Prostate gland (tissue), 2 donors: Measurements from ENCODE around the gene RELT. TPM values are rescaled to one million over a fixed set of nuclear protein-coding genes. Genes with fewer than 3 reads are reported as not detected.

Source experiments
- DNase-seq: peaks from one replicate; pipeline ENCODE4 v3.0.0-alpha.2; 2019; ENCODE audit warnings: low spot score
- H3K27ac ChIP-seq, 2 donors: fragments of 200-600 bp; sonication (generic); 2 replicates each; pipeline ENCODE4 v1.5.1; 2017 to 2019
- H3K27me3 ChIP-seq: fragments of 200-600 bp; sonication (generic); replicated peaks from 2 replicates; pipeline ENCODE4 v1.5.1; 2019; ENCODE audit not compliant: insufficient read depth
- H3K36me3 ChIP-seq, 2 donors: fragments of 200-600 bp; sonication (generic); 1 replicate in 1 of 2; 2 replicates in 1 of 2; pipeline versions ENCODE4 v1.5.1 to v1.8.1; 2017 to 2019
- H3K4me1 ChIP-seq: fragments of 200-600 bp; sonication (generic); replicated peaks from 2 replicates; pipeline ENCODE4 v1.5.1; 2019
- H3K4me3 ChIP-seq, 2 donors: fragments of 200-600 bp; sonication (generic); 2 replicates each; pipeline ENCODE4 v1.5.1; 2017 to 2019
- H3K9me3 ChIP-seq: fragments of 200-600 bp; sonication (generic); 2 replicates; pipeline ENCODE4 v1.5.1; 2017
- POLR2A ChIP-seq: fragments of 450-650 bp; IDR thresholded peaks from one replicate; pipeline ENCODE4 v1.6.1; 2016; ENCODE audit warnings: antibody characterized with exemption, mild to moderate bottlenecking
- POLR2AphosphoS5 ChIP-seq: sonication (generic); formaldehyde crosslinking; IDR thresholded peaks from one replicate; pipeline ENCODE4 v1.6.1; 2017; ENCODE audit warnings: antibody characterized with exemption
- WGBS: methylation state at CpG from one replicate; pipeline ENCODE4 v1.1.5; 2018; 5-methylcytosine and 5-hydroxymethylcytosine counted together
- intact Hi-C: fragments of 100-400 bp; cut with DNase I; formaldehyde crosslinking; loops from one replicate; pipeline ENCODE4 v1.14.2; 2022
- total RNA-seq, 2 donors: library from RNA; depleted of rRNA; stranded (reverse); fragments of >200 nt; gene quantifications; one replicate each; pipeline ENCODE4 v1.1.0, GENCODE V29; 2016
- TF ChIP-seq, protein P1 (sequence below), 4 experiments: fragments of 200-600 bp in 2 of 4; fragments of 450-650 bp in 2 of 4; sonication (generic) in 2 of 4; IDR thresholded peaks; 1 replicate in 3 of 4; 2 replicates in 1 of 4; pipeline ENCODE4 v1.5.1; 2016 to 2019; ENCODE audit warnings: antibody characterized with exemption in 4 of 4, mild to moderate bottlenecking in 2 of 4, moderate library complexity in 2 of 4

The RELT gene
- total RNA-seq, 2 donors from 2014 or later, result 0.96 to 10.3 TPM

GRCh38 chr11:73400293-73400692 is 24.1 kb downstream of the RELT start:
- TF ChIP-seq POLR2A, result no peak
- TF ChIP-seq POLR2AphosphoS5, result no peak
- TF ChIP-seq, protein P1, sequence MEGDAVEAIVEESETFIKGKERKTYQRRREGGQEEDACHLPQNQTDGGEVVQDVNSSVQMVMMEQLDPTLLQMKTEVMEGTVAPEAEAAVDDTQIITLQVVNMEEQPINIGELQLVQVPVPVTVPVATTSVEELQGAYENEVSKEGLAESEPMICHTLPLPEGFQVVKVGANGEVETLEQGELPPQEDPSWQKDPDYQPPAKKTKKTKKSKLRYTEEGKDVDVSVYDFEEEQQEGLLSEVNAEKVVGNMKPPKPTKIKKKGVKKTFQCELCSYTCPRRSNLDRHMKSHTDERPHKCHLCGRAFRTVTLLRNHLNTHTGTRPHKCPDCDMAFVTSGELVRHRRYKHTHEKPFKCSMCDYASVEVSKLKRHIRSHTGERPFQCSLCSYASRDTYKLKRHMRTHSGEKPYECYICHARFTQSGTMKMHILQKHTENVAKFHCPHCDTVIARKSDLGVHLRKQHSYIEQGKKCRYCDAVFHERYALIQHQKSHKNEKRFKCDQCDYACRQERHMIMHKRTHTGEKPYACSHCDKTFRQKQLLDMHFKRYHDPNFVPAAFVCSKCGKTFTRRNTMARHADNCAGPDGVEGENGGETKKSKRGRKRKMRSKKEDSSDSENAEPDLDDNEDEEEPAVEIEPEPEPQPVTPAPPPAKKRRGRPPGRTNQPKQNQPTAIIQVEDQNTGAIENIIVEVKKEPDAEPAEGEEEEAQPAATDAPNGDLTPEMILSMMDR (IDR thresholded peaks at IDR 0.05), result no peak
- H3K4me3 ChIP-seq, result no peak overlapping the region
- intact Hi-C loops, result loop anchor here (5.0 to 10.0 kb wide), 2 partner anchors 197 to 225 kb away; partner anchors contain the start of gene FAM168A
- no peak for DNase-seq
- no peaks in the 10 kb centered on the region for H3K4me1 ChIP-seq
- no peak overlapping the region for H3K27ac ChIP-seq
- H3K9me3 ChIP-seq, result no peaks in the 10 kb centered on the region
- WGBS, result 95% methylated on average over 6 of the region's 6 CpGs
- H3K27me3 ChIP-seq, result no peaks in the 10 kb centered on the region
- no peaks in the 10 kb centered on the region for H3K36me3 ChIP-seq

GRCh38 chr11:73401217-73401923 is 25.2 kb downstream of the RELT start:
- TF ChIP-seq POLR2AphosphoS5 (no peak), POLR2A (no peak)
- TF ChIP-seq, protein P1 (IDR thresholded peaks at IDR 0.05), result no peak
- Histone ChIP-seq H3K36me3 (no peaks in the 10 kb centered on the region), H3K27ac (no peak overlapping the region), H3K9me3 (no peaks in the 10 kb centered on the region), H3K4me3 (no peak overlapping the region), H3K27me3 (no peaks in the 10 kb centered on the region), H3K4me1 (no peaks in the 10 kb centered on the region)
- WGBS, result 82% methylated on average over 3 of the region's 3 CpGs
- intact Hi-C loops, result loop anchor here (5.0 to 10.0 kb wide), 2 partner anchors 196 to 223 kb away; partner anchors contain the start of gene FAM168A
- DNase-seq, result no peak

DNA sequence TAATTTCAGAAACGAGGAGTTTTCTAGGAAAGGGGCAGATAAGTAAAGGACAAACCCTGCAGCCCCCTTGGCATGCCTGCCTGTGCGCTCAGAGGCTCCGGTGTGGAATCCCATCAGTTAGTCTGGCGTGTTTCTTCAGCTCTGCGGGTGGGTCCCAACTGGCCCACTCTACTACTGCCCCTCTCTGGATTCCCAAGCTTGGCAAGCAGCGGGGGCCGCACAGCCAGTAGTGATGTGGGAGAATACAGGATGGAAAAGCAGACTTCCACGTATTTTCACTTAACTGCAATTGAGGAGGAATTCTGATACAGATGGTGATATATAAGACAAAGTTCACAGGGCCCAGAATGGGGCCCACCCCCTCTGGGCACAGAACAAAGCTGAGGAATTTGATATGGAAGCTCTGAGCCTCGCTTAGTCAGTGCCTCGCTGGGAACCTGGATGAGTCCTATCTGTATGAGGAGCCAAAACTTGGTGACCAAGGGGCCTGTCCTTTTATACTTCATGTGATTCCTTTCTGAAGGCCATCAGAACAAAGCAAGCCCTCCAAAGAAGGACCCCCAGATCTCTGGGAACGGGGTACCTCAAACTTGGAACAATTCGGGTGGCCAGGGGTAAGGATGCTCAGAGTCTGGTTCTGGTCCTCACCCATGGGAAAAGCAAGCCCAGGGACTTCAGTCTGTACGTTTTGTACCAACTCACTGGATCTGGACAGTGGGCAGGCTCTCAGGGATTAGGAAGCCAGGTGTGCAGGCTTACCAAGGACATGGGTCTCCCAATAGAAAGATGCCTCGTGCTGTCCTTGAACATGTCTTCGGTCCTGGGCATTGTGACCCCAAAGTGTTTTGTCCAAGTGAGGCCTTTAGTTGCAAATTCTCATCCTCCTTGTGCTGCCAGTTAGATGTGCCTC is 26.0 kb downstream of the RELT start:
- Histone ChIP-seq H3K36me3 (no peaks in the 10 kb centered on the region), H3K9me3 (no peaks in the 10 kb centered on the region), H3K27ac (no peak overlapping the region), H3K4me1 (no peaks in the 10 kb centered on the region), H3K4me3 (no peak overlapping the region), H3K27me3 (no peaks in the 10 kb centered on the region)
- WGBS, result 89% methylated on average over 15 of the region's 15 CpGs
- intact Hi-C loops, result loop anchor here (5.0 to 10.0 kb wide), 2 partner anchors 195 to 223 kb away; partner anchors contain the start of gene FAM168A
- DNase-seq, result no peak
- TF ChIP-seq, protein P1 (IDR thresholded peaks at IDR 0.05), result no peak
- TF ChIP-seq POLR2A (no peak), POLR2AphosphoS5 (no peak)

- no peaks in the 10 kb centered on the region for H3K9me3 ChIP-seq
- DNase-seq, result no peak
- no peaks in the 10 kb centered on the region for H3K36me3 ChIP-seq
- no peaks in the 10 kb centered on the region for H3K4me1 ChIP-seq
- TF ChIP-seq, protein P1 (IDR thresholded peaks at IDR 0.05), result no peak
- TF ChIP-seq POLR2AphosphoS5 (no peak), POLR2A (no peak)
- H3K4me3 ChIP-seq, result no peak overlapping the region
- H3K27me3 ChIP-seq, result no peaks in the 10 kb centered on the region
- WGBS, result 60% methylated on average over 1 of the region's 1 CpG
- intact Hi-C loops, result loop anchor here (5.0 to 10.0 kb wide), 2 partner anchors 194 to 222 kb away; partner anchors contain the start of gene FAM168A
- no peak overlapping the region for H3K27ac ChIP-seq
Measured at GRCh38 chr11:73402834-73403185, 26.6 kb downstream of the RELT start.
